HG03521 (cell line): ENCODE data around the gene ZKSCAN4.

ENCODE experiments used
- ATAC-seq: cut with Tn5 transposase; IDR thresholded peaks from one replicate; pipeline ENCODE4 v1.9.1; 2021; ENCODE audit warnings: mild to moderate bottlenecking, moderate library complexity; ENCODE audit not compliant: unreplicated experiment

Gene ZKSCAN4

GRCh38 chr6:28209753-28210535 lies 42.1 kb downstream of the ZKSCAN4 start:
- ATAC-seq = no peak

DNA sequence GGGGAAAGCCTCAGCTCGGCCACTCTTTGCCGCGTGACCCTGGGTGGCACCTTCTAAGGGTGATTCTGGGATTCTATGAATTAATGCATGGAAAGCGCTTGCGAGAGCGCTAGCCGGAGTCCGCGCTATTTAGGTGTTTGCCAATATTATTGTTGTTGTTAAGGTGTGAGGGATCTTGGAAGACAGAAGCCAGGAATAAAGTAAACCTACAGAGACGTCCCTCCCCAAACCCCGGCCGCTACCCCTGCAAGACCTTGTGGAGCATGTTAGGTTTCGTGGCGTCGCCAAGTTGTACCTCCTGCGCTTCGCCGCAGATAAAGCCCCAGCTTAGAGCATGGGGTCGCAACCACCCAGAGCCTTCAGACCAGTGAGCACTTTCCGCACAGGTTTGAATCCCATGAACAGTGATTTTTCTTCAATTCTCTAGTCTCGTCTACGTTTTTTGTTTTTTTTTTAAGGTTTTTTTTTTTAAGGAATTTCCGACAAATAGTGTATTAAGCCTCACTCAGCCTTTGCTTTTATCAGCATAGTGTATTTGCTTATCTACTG lies 43.9 kb downstream of the ZKSCAN4 start:
- ATAC-seq = no peak

- ATAC-seq = no peak
Measured at GRCh38 chr6:28207510-28208110, 44.5 kb downstream of the ZKSCAN4 start.

- no peak for ATAC-seq
Measured at GRCh38 chr6:28206928-28207509, 45.0 kb downstream of the ZKSCAN4 start.

DNA sequence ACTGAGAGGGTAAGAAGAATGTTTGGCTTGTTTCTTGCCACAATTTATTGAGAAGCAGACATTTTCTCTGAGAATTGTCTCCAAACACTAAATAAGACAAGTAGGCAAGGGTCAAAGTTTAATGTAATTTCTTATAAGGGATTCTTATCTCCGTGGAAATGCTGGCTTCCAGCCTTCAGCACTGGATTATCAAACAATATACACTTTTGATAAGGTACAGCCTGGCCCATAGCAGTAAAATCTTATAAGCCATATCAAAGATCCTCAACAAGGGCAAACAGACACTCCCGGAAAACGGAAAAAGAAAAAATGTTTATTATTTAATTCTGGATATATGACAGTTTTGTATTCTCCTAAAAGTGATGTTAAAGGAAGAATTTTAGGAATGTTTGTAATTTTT lies 45.5 kb downstream of the ZKSCAN4 start:
- no peak for ATAC-seq

DNA sequence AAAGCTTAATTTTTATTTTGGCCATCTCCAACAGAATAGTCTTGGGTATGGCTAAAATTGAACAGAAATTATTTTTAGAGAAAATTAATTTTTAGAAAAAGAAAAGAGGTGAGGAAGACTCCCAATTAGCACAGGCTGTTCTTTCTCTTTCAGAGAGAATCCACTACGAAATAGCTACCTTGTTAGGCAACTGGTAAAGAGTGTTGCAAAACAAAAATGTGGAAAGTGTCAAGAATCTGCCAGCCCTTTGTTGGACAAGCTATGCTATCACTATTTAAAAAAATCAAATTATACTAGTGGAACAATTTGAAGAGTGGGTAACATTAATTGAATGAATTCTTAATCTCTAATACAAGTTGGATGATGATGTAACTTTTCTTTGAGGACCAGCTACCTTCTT lies 46.2 kb downstream of the ZKSCAN4 start:
- ATAC-seq = no peak

GRCh38 chr6:28203201-28203600 lies 48.9 kb downstream of the ZKSCAN4 start:
- no peak for ATAC-seq

DNA sequence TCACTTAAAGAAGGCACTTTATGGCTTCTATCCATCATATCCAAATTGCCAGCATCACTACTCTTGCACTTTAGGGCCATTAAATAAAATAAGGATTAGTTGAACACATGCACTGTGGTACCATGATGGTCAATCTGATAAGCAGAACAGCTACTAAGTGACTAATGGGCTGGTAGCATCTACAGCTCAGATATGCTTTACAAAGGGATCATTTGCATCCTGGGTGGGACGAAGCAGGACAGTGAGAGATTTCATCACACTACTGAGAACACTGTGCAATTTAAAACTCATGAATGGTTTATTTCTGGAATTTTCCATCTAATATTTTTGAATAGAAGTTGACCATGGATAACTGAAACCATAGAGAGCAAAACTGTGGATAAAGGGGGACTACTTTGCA lies 52.0 kb downstream of the ZKSCAN4 start:
- ATAC-seq = no peak
